KMS-11 (cell line): ENCODE data around the gene LBR.

Experiments
- H2AFZ ChIP-seq: fragments of 200-600 bp; sonication (generic); 2 replicates; pipeline ENCODE4 v1.6.1; 2016; ENCODE audit warnings: antibody characterized with exemption, mixed run types, low read depth
- H3K27ac ChIP-seq: fragments of 200-600 bp; sonication (generic); 2 replicates; pipeline ENCODE4 v1.6.1; 2016; ENCODE audit warnings: mild to moderate bottlenecking, mixed run types
- H3K27me3 ChIP-seq: fragments of 200-600 bp; sonication (generic); 2 replicates; pipeline ENCODE4 v1.6.1; 2017; ENCODE audit warnings: mild to moderate bottlenecking, low read depth, mixed run types, moderate library complexity; ENCODE audit not compliant: insufficient read depth
- H3K36me3 ChIP-seq: fragments of 200-600 bp; sonication (generic); 2 replicates; pipeline ENCODE4 v1.6.1; 2017; ENCODE audit warnings: mild to moderate bottlenecking, mixed run types; ENCODE audit not compliant: insufficient read depth
- H3K4me1 ChIP-seq: fragments of 200-600 bp; sonication (generic); 2 replicates; pipeline ENCODE4 v1.6.1; 2016; ENCODE audit warnings: mild to moderate bottlenecking, low read depth, mixed run types; ENCODE audit not compliant: poor library complexity, severe bottlenecking
- H3K4me2 ChIP-seq: fragments of 200-600 bp; sonication (generic); 2 replicates; pipeline ENCODE4 v1.7.0; 2016; ENCODE audit warnings: mild to moderate bottlenecking, mixed run types
- H3K4me3 ChIP-seq: fragments of 200-600 bp; sonication (generic); IDR thresholded peaks from 2 replicates; pipeline ENCODE4 v1.6.1; 2017; ENCODE audit warnings: low read depth, low read length, mixed read lengths; ENCODE audit not compliant: insufficient read depth
- H3K79me2 ChIP-seq: fragments of 200-600 bp; sonication (generic); 2 replicates; pipeline ENCODE4 v1.6.1; 2016; ENCODE audit warnings: low read depth, mixed run types; ENCODE audit not compliant: insufficient read depth
- H3K9ac ChIP-seq: fragments of 200-600 bp; sonication (generic); 2 replicates; pipeline ENCODE4 v1.6.1; 2016; ENCODE audit warnings: mild to moderate bottlenecking, mixed run types
- H4K20me1 ChIP-seq: fragments of 200-600 bp; sonication (generic); 2 replicates; pipeline ENCODE4 v1.6.1; 2016; ENCODE audit warnings: mild to moderate bottlenecking, mixed run types; ENCODE audit not compliant: insufficient read depth
- CTCF ChIP-seq: fragments of 200-600 bp; sonication (generic); conservative IDR thresholded peaks from 2 replicates; pipeline ENCODE4 v1.6.1; 2017; ENCODE audit warnings: low read depth, mild to moderate bottlenecking, antibody characterized with exemption, low read length, moderate library complexity, mixed read lengths

The LBR gene

DNA sequence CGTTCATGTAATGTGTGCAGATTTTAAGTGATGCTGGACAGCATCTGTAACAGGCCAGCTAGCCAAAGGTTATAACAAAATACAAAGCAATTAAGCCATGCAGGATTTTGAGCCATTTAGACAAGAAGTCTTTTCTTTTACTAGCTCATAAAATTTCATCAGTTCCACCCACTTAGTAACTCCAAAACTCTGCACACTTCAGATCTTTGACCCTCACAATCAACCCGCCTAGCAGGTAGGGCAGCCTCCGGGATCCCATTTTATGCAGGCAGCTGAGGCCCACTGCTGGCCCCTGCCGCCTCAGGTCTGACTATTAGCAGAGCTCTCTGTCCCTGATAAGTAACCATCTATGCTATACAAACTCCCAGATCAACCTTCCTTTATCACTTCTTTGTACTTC lies 9.2 kb downstream of the LBR start:
- H3K9ac ChIP-seq, result no peak overlapping the region
- H3K79me2 ChIP-seq, result peaks cover 56% of the 10 kb centered on the region
- H3K27me3 ChIP-seq, result no peaks in the 10 kb centered on the region
- no peak for TF ChIP-seq CTCF
- H2AFZ ChIP-seq, result no peak overlapping the region
- H3K4me3 ChIP-seq, result no peak overlapping the region
- H3K4me1 ChIP-seq, result peaks cover 4% of the 10 kb centered on the region
- H3K27ac ChIP-seq, result no peak overlapping the region
- H4K20me1 ChIP-seq, result no peaks in the 10 kb centered on the region
- no peak overlapping the region for H3K4me2 ChIP-seq
- peaks cover 5% of the 10 kb centered on the region; the same call in 1 of the 2 replicates for H3K36me3 ChIP-seq

DNA sequence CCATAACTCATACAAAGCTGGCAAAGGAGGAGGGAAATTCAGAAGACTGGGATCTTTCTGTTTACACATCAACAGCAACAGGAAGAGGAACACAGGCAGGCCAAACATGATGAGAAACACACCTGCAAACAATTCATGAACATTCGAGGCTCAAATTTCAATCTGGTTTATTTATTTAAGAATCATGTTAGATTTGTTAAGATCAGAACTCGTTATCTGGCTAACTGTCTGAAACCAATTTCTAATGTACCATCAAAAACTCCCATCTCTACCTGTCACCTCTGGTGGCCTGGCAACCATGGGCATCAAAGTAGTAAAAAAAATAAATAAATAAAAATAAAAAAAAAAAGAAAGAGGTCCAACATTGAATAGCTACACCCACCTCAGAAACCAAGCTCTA lies 9.8 kb downstream of the LBR start:
- Histone ChIP-seq H3K36me3 (peaks cover 5% of the 10 kb centered on the region; the same call in 1 of the 2 replicates), H3K4me2 (no peak overlapping the region), H3K27me3 (no peaks in the 10 kb centered on the region), H3K79me2 (peaks cover 52% of the 10 kb centered on the region), H3K4me3 (no peak overlapping the region), H3K4me1 (peaks cover 4% of the 10 kb centered on the region), H3K9ac (no peak overlapping the region), H2AFZ (no peak overlapping the region), H4K20me1 (no peaks in the 10 kb centered on the region), H3K27ac (no peak overlapping the region)
- TF ChIP-seq CTCF, result no peak

GRCh38 chr1:225415967-225416745 lies 11.7 kb downstream of the LBR start:
- Histone ChIP-seq H3K27ac (no peak overlapping the region), H3K36me3 (peaks cover 11% of the 10 kb centered on the region; the same call in 1 of the 2 replicates), H3K4me3 (no peak overlapping the region), H2AFZ (no peak overlapping the region), H4K20me1 (no peaks in the 10 kb centered on the region), H3K79me2 (peaks cover 33% of the 10 kb centered on the region), H3K27me3 (no peaks in the 10 kb centered on the region), H3K9ac (no peak overlapping the region), H3K4me2 (no peak overlapping the region), H3K4me1 (peaks cover 4% of the 10 kb centered on the region)
- TF ChIP-seq CTCF, result no peak

DNA sequence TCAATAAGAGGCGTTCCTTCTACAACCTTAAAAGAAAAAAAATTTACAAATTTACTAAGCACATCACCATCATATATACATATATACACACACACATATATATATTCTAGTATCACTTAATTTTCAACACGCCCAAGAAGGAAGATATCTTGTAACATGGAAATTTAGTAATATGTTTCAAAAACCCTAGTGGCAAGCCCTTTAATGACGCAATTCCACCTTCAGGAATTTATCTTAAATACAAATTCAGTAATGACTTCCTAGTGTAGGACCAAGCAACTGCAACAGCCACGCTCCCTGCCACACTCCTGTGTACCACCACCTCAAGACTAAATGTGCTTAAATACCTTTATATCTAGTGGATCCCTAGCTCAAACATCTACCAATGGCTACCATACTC lies 12.5 kb downstream of the LBR start:
- Histone ChIP-seq H3K4me1 (no peaks in the 10 kb centered on the region), H3K9ac (no peak overlapping the region), H3K36me3 (peaks cover 11% of the 10 kb centered on the region; the same call in 1 of the 2 replicates), H3K27me3 (no peaks in the 10 kb centered on the region), H3K4me3 (no peak overlapping the region), H3K79me2 (peaks cover 24% of the 10 kb centered on the region), H2AFZ (no peak overlapping the region), H3K4me2 (no peak overlapping the region), H4K20me1 (no peaks in the 10 kb centered on the region), H3K27ac (no peak overlapping the region)
- TF ChIP-seq CTCF, result no peak
